ENCODE measurements around the gene HADHA. TPM values are rescaled to one million over a fixed set of nuclear protein-coding genes. Genes with fewer than 3 reads are reported as not detected.
A peak's percentile ranks its signal among the peaks of the same experiment; 100 is the strongest.
"Not testable (repeated sequence)": the region's sequence is repeated elsewhere in the genome, so short reads cannot be mapped to it uniquely, and the experiment has no call there.

HADHA gene
- polyA plus RNA-seq (2013, experiment 1 of 2; ENCODE audit: insufficient read length), result 129 TPM
- 134 TPM for polyA plus RNA-seq (2013, experiment 2 of 2; ENCODE audit: insufficient read length)

DNA sequence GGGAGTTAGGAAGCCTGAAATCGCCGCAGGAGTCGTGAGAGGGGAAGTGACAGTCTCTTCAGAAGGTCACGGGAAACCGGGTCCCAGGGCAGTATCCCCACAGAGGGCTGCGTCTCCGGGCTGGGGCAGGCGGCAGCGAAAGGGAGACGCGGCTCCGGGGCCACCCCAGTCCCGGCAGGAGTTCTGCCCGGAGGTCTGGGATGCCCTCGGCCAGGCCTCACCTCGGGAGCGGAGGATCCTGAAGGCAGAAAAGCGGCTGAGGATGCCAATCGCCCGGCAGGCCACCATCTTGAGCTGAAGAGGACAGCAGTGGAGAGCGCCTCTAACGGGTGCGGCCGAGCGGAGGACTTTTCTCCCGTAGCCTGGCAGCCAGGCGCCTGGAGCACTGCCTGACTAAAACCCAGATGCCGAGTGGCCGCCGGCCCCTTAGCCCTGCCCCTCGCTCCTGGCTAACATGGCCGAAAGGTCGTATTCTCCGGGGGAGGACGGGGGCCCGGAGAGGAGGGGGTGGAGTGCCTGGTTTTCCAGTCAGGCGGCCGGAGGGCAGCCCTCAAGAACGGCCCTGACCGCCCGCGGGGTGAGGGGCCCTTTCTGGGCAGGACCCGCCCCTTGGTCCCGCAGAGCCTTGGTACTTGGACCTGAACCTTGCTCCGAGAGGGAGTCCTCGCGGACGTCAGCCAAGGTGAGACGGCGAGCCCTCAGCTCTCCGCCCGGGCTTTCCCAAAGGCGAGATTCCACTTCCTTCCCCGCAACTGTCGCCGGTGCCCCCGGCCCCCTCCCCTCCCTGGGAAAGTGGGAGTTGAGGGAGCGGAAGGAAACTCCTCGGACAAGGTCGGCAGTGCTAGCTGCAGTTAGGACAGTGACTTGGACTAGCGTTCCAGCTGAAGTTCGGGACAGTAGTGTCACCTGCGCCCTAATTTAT lies at the start of gene HADHA, which contains the start of gene HADHB:
TSS of gene HADHA (minus strand) at position 324 of the 922 bp plus-strand sequence. CDS start at position 288, 36 bp downstream.
TSS of gene HADHB (plus strand) at position 631 of the 922 bp plus-strand sequence. CDS start 9,316 bp downstream, outside the sequence.
- DNase-seq, result peak; percentile 88

DNA sequence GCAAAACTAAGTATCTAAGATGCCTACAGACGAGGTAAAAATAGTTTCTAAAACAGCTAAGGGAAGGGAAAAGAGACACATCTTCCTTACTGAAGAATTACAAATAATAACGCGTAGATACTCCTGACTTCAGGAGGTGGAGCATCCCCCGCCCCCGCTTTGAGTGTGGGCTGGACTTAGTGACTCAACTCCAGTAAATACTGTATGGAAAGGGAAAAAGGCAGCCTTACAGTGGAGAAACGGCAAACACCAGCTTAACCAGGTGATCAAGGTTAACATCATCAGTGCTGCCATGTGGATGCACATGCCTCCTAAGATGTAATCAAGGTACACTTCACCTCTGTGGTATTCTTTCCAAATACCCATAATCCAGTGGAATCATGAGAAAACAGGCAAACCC lies 48.2 kb upstream of the HADHA start:
- peak; percentile 8 for DNase-seq

- no peak for DNase-seq
Observed at GRCh38 chr2:26290001-26290400, 45.6 kb upstream of the HADHA start.

- no peak for DNase-seq
Observed at GRCh38 chr2:26285931-26286330, 41.5 kb upstream of the HADHA start.

- peak; percentile 65 for DNase-seq
Observed at GRCh38 chr2:26284132-26284531, 39.7 kb upstream of the HADHA start.

DNA sequence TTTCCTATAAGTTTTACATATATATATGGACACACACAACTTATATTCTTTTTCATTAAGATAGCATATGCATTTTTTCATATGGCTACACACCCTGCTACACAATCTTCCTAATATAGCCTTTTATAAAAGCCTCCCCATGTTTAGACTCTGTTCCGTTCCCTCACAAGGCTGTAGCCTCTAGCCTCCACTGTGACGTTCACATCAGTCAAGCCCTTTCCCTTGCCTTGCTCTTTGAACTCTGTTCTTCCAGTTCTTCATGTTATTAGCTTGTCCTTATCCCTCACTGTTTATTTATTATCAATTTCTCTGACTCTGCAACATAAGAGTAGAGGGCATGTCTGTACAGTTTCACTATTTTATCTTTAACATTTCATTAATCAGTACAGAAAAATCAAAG lies 39.2 kb upstream of the HADHA start:
- no peak for DNase-seq

- DNase-seq, result no peak
Observed at GRCh38 chr2:26281226-26281625, 36.8 kb upstream of the HADHA start.

GRCh38 chr2:26279886-26280285 lies 35.5 kb upstream of the HADHA start:
- DNase-seq, result no peak

DNA sequence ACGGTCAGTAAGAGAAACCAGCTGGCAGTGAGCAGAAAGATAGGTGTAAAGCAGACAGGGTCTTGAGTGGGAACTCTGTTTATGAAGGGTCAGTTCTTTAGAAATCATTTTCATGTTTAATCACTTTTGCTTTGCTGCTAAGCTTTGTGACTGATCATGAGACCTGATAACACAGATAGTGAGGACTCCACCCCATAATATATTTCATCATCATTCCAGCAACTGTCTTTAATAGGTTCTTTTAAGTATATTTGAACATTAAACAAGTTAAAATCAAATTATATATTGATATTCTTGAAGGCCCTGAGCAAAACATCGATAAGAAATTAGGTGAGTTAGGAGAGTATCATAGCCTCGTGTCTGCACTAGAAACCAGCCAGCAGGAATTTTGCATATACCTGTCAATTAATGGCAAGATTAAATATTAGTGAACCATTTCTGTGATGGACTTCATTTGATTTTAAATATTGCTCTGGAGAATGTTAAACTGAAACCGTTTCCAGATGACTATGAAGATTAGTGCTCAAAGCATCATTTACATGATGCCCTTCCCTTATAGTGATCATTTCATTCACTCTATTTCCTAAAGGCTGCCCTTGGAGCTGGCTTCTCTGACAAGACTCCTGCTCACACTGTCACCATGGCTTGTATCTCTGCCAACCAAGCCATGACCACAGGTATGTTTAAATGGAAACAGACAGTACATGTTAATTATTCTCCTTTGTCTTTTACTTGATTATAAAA lies 32.2 kb upstream of the HADHA start:
- DNase-seq, result no peak

GRCh38 chr2:26274058-26274613 lies 29.7 kb upstream of the HADHA start:
- peak; percentile 73 for DNase-seq

DNA sequence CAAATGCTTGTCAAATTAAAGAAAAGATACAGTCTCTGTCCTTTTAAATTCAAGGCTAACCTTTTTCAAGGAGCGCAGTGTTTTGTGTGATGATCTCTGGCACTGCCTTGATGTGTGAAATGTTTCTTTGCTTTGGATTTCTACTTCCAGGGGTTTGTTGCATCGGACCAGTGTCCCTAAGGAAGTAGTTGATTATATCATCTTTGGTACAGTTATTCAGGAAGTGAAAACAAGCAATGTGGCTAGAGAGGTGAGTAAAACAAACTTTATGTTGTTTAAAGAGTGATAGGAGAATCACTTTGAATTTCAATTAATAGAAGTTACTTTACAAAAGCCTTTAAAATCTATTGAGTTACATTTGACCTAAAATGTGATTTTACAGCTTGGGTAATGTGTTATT lies 29.1 kb upstream of the HADHA start:
- DNase-seq, result peak; percentile 69

DNA sequence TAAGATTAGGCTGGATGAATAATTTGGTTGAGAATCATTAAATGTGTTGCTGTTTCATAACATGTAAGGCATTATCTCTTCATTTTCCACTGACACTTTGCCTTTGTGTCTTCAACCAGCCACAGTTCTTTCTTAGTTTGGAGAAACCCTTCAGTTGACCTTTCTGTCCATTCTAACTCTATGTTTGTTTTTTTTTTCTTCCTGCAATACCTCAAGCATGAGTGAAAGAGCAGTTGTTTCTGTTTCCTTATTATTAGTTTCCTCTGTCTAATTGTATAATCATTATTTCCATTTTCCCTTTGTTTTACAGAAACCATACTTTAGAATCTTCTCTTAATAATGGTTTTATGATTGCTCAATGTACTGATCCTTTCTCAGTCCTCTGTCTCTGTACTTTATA lies 25.9 kb upstream of the HADHA start:
- no peak for DNase-seq

GRCh38 chr2:26269571-26270158 lies 25.2 kb upstream of the HADHA start:
- no peak for DNase-seq

GRCh38 chr2:26268670-26269385 lies 24.4 kb upstream of the HADHA start:
- not testable (repeated sequence) for DNase-seq

- peak; percentile 10 for DNase-seq
Observed at GRCh38 chr2:26268213-26268612, 23.8 kb upstream of the HADHA start.

DNA sequence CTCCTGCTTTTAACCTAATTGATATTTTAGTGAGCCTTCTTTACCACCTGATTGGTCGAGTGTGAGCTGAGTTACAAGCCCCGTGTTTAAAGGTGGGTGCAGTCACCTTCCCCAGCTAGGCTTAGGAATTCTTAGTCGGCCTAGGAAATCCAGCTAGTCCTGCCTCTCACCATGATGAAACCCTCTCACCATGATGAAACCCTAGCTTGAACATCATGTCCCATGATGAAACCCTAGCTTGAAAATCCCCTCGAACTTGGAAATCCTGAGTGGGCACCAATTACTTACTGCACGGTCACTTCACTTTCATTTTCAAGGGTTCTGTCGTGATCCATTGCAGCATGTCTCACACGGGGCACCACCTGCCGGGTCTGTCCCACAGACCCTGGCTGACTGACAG lies 14.4 kb upstream of the HADHA start:
- not testable (repeated sequence) for DNase-seq

DNA sequence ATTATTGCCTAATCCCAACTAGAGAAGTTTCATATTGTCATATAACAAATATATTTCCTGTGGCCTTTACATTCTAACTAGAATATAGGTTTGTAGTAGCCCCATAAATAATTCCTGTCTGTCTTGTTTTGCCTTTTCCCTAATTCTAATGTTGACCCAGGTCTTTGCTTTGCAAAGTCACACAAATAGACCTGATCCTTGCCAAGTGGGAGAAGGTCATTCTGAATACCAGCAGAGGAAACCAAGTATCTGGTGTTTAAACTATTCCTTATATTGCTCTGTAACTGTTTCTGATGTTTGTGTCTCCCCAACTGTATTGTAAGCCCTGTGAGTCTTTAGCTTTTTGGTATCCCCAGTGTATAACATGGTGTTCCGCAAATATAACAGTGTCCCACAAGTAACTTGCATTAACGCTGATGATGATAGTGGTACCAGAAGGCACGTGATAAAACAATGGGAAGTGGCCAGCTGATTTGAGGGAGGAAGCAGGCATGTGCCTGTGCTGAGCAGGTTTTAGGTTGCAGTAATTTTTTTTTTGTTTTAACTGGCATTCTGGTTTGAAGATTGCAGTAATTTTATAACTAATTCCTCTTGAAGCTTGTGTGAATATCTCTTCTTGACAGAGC lies 11.4 kb upstream of the HADHA start:
- DNase-seq, result no peak

- no peak for DNase-seq
Observed at GRCh38 chr2:26251893-26252292, 7.5 kb upstream of the HADHA start.

DNA sequence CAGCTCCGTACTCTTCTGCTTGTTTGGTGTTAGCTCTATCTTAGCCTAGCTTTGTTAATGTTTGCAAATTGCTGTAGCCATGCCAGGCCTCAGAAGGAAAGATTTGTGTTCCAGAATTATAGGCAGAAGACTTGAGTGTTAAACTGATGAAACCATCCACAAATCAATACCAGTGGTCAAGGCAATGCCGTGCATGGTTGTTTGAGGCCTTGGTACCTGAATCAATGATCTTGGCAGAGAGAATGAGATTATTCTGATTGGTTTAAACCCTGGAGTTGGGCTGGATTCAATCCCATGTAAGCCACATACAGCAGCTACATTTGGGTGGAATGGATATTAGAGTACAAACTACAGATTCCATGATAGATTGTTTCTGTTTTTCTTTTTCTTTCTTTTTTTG lies 5.2 kb upstream of the HADHA start:
- no peak for DNase-seq

DNA sequence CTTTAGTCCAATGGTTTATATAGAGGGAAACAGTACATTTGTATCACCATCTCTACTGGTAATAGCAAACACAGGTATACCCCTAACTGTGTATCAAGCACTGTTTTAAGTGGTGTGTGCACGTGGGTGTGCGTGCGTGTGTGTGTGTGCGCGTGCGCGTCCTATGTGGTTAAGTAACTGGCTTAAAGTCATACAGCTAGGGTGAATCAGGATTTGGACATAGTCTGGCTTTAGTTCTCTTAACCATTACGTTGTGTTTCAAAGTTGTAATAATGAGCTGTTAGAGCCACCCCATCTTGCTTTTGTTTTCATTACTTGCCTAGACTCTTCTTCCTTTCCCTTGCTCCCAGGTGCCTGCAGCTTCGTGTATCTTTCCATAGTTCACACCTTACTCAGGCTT lies 2.4 kb upstream of the HADHA start:
- no peak for DNase-seq

DNA sequence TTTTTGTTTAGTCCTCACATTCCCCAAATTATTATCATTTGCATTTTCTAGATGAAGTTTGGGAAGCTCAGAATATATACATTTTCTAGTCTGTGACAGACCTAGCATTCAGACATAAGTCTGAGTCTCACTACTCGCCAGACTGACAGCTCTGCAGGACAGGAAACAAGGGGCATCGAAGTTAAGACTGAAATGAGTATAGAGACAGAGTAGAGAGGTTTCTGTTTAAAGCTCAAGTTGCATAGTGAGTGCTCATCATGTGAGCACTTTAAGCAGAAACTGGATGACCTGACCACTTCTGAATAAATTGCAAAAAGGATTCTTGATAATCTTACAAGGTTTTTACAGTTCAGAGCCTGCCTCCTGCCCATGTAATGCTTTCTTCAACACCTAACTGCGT lies 1.4 kb upstream of the HADHA start:
- DNase-seq, result no peak
